Right lobe of liver (tissue), 6 donors: ENCODE data around the gene CLDN14. TPM values are rescaled to one million over a fixed set of nuclear protein-coding genes. Genes with fewer than 3 reads are reported as not detected.

Experiments used
- ATAC-seq, 4 donors: fragments of 200-7000 bp; cut with Tn5 transposase; one replicate each; pipeline ENCODE4 v1.9.1; 2020; ENCODE audit warnings: mild to moderate bottlenecking in 4 of 4, moderate library complexity in 4 of 4
- DNase-seq, 3 donors: peaks; one replicate each; pipeline ENCODE4 v3.0.0-alpha.2; 2020
- H3K27ac ChIP-seq, 3 donors: fragments of 200-600 bp; one replicate each; pipeline ENCODE4 v1.8.0; 2022
- H3K27me3 ChIP-seq, 2 donors: fragments of 200-600 bp; one replicate each; pipeline ENCODE4 v1.8.0; 2022
- H3K36me3 ChIP-seq, 4 donors: fragments of 200-600 bp; sonication (generic) in 1 of 4; one replicate each; pipeline versions ENCODE4 v1.5.1 to v1.8.0; 2017 to 2022; ENCODE audit warnings: control low read depth in 1 of 4
- H3K4me1 ChIP-seq, 4 donors: fragments of 200-600 bp; sonication (generic) in 1 of 4; one replicate each; pipeline versions ENCODE4 v1.5.1 to v1.8.0; 2017 to 2022; ENCODE audit warnings: control low read depth in 1 of 4
- H3K4me3 ChIP-seq, 3 donors: fragments of 200-600 bp; one replicate each; pipeline ENCODE4 v1.8.0; 2022
- H3K9me3 ChIP-seq, 4 donors: fragments of 200-600 bp; sonication (generic) in 1 of 4; one replicate each; pipeline versions ENCODE4 v1.5.1 to v1.8.0; 2017 to 2022; ENCODE audit warnings: control low read depth in 1 of 4
- CTCF ChIP-seq, 4 donors: fragments of 200-600 bp in 3 of 4; fragments of 450-650 bp in 1 of 4; IDR thresholded peaks; one replicate each; pipeline versions ENCODE4 v1.5.1 to v1.8.0; 2016 to 2022; ENCODE audit warnings: antibody characterized with exemption in 4 of 4, mild to moderate bottlenecking in 2 of 4
- POLR2A ChIP-seq: fragments of 450-650 bp; IDR thresholded peaks from one replicate; pipeline ENCODE4 v1.6.1; 2017; ENCODE audit warnings: antibody characterized with exemption, mild to moderate bottlenecking
- WGBS: methylation state at CpG from one replicate; pipeline ENCODE4 v1.1.6; 2018; ENCODE audit warnings: low coverage, low lambda C conversion rate; ENCODE audit not compliant: insufficient coverage; ENCODE audit errors: missing lambda C conversion rate; 5-methylcytosine and 5-hydroxymethylcytosine counted together
- intact Hi-C, 2 donors: fragments of 100-400 bp; cut with DNase I; formaldehyde crosslinking; loops; one replicate each; pipeline versions ENCODE4 v1.11.2 to v1.14.1; 2022
- total RNA-seq, 6 experiments: library from RNA; depleted of rRNA in 2 of 6; stranded (reverse); fragments of >200 nt in 2 of 6; fragmentation: NEBNext Ultra II Directional in 3 of 6; extraction: Animal tissue kit (Norgen Biotek cat#: 25700) in 3 of 6; gene quantifications; one replicate each; pipeline versions ENCODE4 v1.1.0 to v1.2.4, GENCODE V29; 2016 to 2023
- donor health status: DM: no; HTN: yes; CAD: no.
- donor health status: DM: no; HTN: no; CAD: no.
- donor health status: DM: no; HTN: no; CAD: no.
- donor health status: DM: no; HTN: yes; CAD: no.
- donor health status: DM: no; HTN: yes; CAD: no.

CLDN14 gene
- total RNA-seq, 6 experiments from 2014 or later, result 9.3 to 16.7 (median 13.0) TPM

DNA sequence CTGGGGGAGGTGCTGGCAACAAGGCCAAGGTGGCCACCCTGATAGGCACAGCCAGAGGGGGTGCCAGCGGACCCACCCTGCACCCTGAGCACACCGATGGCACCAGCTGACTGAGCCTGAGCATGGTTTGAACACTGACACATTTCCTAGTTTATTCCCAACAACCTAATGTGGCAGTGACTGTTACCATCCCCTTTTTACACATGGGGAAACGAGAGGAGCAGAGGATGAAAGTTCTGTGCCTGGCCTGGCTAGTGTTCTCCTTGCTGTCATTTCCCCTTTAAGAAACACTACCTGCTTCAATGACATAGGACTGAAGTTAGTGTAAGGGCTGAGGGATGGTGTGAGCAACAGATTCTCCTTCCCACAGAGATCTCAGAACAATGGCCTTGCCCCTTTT, 15.3 kb downstream of the CLDN14 start:
- no peak overlapping the region for H3K27ac ChIP-seq
- peaks cover 0 to 26% (median 9%) of the 10 kb centered on the region in 4 donors for H3K4me1 ChIP-seq
- no peak overlapping the region for H3K4me3 ChIP-seq
- intact Hi-C loops, result no loop called here
- H3K36me3 ChIP-seq, result no peaks in the 10 kb centered on the region
- WGBS, result 40% methylated on average over 1 of the region's 3 CpGs
- no peaks in the 10 kb centered on the region for H3K9me3 ChIP-seq
- TF ChIP-seq POLR2A (no peak), CTCF (IDR thresholded peaks at IDR 0.05) (no peak)
- no peaks in the 10 kb centered on the region for H3K27me3 ChIP-seq
- ATAC-seq (no peak), DNase-seq (no peak)

GRCh38 chr21:36463991-36464390, 15.9 kb downstream of the CLDN14 start:
- intact Hi-C loops, result no loop called here
- TF ChIP-seq POLR2A (no peak), CTCF (IDR thresholded peaks at IDR 0.05) (no peak)
- H3K4me1 ChIP-seq, result peaks cover 0 to 26% (median 9%) of the 10 kb centered on the region in 4 donors
- no peaks in the 10 kb centered on the region for H3K36me3 ChIP-seq
- H3K4me3 ChIP-seq, result no peak overlapping the region
- DNase-seq (no peak), ATAC-seq (no peak)
- no peaks in the 10 kb centered on the region for H3K27me3 ChIP-seq
- WGBS, result 45% methylated on average over 4 of the region's 10 CpGs
- no peak overlapping the region for H3K27ac ChIP-seq
- no peaks in the 10 kb centered on the region for H3K9me3 ChIP-seq

- intact Hi-C loops, result no loop called here
- no peak overlapping the region for H3K4me3 ChIP-seq
- TF ChIP-seq POLR2A (no peak), CTCF (IDR thresholded peaks at IDR 0.05) (no peak)
- no peaks in the 10 kb centered on the region for H3K9me3 ChIP-seq
- no peak for ATAC-seq
- DNase-seq, result no peak
- H3K4me1 ChIP-seq, result peaks cover 0 to 26% (median 9%) of the 10 kb centered on the region in 4 donors
- H3K27me3 ChIP-seq, result no peaks in the 10 kb centered on the region
- no peaks in the 10 kb centered on the region for H3K36me3 ChIP-seq
- WGBS, result 100% methylated on average over 1 of the region's 10 CpGs
- H3K27ac ChIP-seq, result no peak overlapping the region
These were observed 16.7 kb downstream of the CLDN14 start for GRCh38 chr21:36463204-36463603.

- Histone ChIP-seq H3K36me3 (no peaks in the 10 kb centered on the region), H3K4me3 (no peak overlapping the region), H3K4me1 (peaks cover 0 to 20% (median 9%) of the 10 kb centered on the region in 4 donors), H3K9me3 (no peaks in the 10 kb centered on the region), H3K27me3 (no peaks in the 10 kb centered on the region), H3K27ac (peak overlapping the region; percentile 43 to 51 (median 49))
- TF ChIP-seq POLR2A (no peak), CTCF (IDR thresholded peaks at IDR 0.05) (no peak)
- 37% methylated on average over 7 of the region's 14 CpGs for whole genome bisulfite sequencing
- intact Hi-C loops, result no loop called here
- DNase-seq (peak; percentile 62 to 76 (median 69)), ATAC-seq (peak; percentile 75 to 83 (median 78))
These were observed 17.9 kb downstream of the CLDN14 start for GRCh38 chr21:36461918-36462486.
